NAMALWA (cell line): Measurements from ENCODE around the gene TNFRSF19.
"Not testable (repeated sequence)": the region's sequence is repeated elsewhere in the genome, so short reads cannot be mapped to it uniquely, and the experiment has no call there.

Experiments
- DNase-seq: peaks from one replicate; pipeline ENCODE4 v3.0.0-alpha.2; 2015; ENCODE audit warnings: low spot score

Gene TNFRSF19

GRCh38 chr13:23654111-23655110 is 84.2 kb downstream of the TNFRSF19 start:
- no peak for DNase-seq

DNA sequence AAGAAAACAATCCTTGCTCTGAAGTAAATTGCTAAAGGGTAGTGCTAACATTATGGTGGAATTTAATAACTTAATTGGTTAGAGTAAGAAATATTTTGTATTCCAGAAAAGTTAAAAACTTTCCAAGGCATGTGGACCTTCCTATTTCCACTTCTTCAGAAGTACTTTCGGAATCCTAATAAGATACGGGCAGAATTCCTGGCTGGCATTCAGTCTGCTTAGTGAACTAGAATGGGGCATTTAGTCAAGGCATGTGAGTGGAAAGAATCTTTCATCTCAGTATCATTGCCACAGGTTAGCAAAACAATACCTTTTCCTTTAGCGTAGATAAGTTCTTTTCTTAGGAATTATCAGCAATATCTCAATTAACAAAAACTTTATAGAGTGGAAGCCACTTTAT is 85.1 kb downstream of the TNFRSF19 start:
- DNase-seq, result no peak

- DNase-seq, result no peak
These were observed 86.6 kb downstream of the TNFRSF19 start for GRCh38 chr13:23656637-23657371.

- DNase-seq, result no peak
These were observed 88.8 kb downstream of the TNFRSF19 start for GRCh38 chr13:23658929-23659541.

GRCh38 chr13:23660249-23660648 is 90.0 kb downstream of the TNFRSF19 start:
- DNase-seq, result no peak

DNA sequence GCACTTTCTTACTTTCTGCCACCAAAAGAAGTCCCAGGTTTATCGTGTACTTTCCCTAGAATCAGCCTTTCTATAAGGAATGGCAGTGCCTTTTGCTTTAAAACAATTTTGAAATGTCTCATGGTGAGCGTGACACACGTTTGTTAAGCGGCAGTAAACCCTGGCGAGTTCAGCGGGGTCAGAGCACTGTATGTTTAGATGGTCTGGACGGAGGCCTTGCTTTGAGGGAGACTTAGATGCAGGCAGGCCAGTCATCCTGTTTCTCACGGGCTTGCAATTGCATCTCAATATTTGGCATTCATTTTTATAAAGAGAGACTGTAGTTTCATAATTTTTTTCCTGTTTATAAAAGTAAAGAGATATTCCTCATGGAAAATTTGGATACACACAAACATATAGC is 96.4 kb downstream of the TNFRSF19 start:
- no peak for DNase-seq

- DNase-seq, result no peak
These were observed 97.5 kb downstream of the TNFRSF19 start for GRCh38 chr13:23667750-23668149.

DNA sequence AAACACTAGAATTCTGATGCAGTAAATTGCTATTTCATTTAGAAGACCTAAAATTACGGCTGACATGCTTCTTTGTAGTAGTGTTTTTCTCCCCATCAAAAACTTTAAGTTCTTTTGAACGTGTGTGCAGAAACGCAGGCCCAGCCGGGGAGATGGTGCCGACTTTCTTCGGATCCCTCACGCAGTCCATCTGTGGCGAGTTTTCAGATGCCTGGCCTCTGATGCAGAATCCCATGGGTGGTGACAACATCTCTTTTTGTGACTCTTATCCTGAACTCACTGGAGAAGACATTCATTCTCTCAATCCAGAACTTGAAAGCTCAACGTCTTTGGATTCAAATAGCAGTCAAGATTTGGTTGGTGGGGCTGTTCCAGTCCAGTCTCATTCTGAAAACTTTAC is 98.3 kb downstream of the TNFRSF19 start:
- no peak for DNase-seq

DNA sequence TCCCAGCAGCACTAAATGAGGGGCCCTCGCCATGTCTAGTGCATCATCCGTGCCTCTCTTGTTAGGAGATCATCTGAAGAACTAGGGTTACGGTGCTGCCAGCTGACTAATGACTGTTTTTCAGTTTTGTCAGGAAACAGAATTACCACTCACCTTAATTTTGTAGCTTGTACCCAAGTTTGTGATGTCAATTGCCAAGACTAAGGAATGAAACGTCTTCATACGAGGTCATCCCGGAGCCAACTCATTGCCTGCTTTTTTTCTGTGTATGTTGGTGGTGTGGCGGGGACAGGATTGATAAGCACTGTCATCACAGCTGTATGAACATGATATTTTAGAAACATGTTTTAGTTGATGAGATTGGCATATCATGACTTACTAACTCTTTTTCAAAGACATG is 100.6 kb downstream of the TNFRSF19 start:
- no peak for DNase-seq

GRCh38 chr13:23671377-23671776 is 101.2 kb downstream of the TNFRSF19 start:
- no peak for DNase-seq

DNA sequence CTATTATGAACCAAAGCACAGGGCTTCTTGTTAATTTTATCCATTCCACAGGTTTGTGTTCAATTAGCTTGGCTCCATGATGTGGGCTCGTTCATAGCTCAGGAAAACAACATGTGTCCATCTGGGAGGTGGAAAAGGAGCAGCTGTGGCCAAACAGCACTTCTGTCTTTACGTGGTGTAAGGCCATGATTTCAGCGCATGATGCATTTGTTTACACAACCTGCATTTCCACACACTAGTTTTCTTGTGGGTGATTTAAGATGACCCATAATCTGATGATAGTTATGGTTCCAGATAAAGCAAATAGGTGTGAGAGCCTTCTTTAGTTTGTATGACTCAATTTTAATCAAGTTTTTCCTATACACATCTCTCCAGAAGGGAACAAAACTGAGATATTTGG is 101.7 kb downstream of the TNFRSF19 start:
- no peak for DNase-seq

DNA sequence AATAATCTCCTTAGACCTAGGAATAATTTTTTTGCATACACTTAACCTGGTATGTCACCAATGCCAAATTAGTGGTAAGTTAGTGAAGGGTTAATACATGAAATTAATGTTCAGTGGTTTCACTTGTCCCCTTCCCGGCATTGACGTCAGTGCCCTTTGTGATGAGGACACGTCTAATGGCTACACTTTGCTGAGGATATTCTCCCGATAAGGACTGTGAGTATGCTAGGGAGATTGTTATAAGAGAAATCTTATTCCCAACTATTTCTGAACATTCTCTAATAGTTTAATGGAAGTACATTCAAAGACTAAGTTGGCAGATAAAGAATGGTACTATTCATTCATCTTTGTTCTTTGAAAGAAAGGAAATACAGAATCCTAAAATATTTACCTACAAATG is 102.4 kb downstream of the TNFRSF19 start:
- no peak for DNase-seq

- DNase-seq, result no peak
These were observed 103.1 kb downstream of the TNFRSF19 start for GRCh38 chr13:23673354-23673753.

DNA sequence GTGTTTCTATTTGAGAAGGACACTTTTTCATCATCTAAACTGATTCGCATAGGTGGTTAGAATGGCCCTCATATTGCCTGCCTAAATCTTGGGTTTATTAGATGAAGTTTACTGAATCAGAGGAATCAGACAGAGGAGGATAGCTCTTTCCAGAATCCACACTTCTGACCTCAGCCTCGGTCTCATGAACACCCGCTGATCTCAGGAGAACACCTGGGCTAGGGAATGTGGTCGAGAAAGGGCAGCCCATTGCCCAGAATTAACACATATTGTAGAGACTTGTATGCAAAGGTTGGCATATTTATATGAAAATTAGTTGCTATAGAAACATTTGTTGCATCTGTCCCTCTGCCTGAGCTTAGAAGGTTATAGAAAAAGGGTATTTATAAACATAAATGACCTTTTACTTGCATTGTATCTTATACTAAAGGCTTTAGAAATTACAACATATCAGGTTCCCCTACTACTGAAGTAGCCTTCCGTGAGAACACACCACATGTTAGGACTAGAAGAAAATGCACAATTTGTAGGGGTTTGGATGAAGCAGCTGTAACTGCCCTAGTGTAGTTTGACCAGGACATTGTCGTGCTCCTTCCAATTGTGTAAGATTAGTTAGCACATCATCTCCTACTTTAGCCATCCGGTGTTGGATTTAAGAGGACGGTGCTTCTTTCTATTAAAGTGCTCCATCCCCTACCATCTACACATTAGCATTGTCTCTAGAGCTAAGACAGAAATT is 103.8 kb downstream of the TNFRSF19 start:
- no peak for DNase-seq

DNA sequence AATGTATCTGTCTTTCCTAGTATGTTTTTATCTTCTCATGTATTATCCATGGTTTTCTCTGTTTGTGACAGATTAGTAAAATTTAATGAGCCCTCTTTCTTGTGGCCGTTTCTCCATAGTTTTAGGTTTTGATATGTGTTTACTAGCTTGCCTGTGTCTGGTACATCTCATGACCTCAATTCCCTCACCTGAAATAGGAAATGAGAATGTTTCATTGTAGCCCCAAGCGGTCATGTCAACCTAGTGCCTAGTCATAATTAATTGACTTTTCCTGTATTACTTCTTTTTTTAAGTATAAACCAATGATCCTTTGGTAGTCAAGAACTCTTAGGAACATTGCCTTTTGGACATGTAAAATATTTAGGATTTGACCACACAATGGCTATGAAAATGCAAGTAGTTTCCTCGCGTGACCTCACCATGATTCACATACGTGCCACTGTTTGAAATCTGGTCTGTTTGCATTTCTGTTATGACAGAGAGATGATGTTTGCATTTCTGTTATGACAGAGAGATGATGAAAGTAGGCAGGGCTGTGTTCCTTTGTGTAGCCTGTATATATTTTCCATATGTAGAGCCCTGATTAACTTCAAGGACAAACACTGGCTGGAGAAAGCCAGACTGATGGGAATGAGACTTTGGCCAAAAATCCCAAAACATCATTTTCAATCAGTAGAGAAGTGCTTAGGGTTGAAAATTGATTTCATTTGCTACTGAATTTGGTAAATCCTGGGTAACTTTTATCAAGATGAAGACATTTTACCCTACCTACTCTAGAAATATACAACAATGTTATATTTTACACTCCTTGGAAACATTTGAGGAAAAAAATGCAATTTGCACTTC is 104.8 kb downstream of the TNFRSF19 start:
- no peak for DNase-seq

GRCh38 chr13:23677679-23678288 is 107.6 kb downstream of the TNFRSF19 start:
- DNase-seq, result not testable (repeated sequence)

GRCh38 chr13:23678795-23679194 is 108.6 kb downstream of the TNFRSF19 start:
- no peak for DNase-seq

GRCh38 chr13:23679220-23679619 is 109.0 kb downstream of the TNFRSF19 start:
- no peak for DNase-seq

DNA sequence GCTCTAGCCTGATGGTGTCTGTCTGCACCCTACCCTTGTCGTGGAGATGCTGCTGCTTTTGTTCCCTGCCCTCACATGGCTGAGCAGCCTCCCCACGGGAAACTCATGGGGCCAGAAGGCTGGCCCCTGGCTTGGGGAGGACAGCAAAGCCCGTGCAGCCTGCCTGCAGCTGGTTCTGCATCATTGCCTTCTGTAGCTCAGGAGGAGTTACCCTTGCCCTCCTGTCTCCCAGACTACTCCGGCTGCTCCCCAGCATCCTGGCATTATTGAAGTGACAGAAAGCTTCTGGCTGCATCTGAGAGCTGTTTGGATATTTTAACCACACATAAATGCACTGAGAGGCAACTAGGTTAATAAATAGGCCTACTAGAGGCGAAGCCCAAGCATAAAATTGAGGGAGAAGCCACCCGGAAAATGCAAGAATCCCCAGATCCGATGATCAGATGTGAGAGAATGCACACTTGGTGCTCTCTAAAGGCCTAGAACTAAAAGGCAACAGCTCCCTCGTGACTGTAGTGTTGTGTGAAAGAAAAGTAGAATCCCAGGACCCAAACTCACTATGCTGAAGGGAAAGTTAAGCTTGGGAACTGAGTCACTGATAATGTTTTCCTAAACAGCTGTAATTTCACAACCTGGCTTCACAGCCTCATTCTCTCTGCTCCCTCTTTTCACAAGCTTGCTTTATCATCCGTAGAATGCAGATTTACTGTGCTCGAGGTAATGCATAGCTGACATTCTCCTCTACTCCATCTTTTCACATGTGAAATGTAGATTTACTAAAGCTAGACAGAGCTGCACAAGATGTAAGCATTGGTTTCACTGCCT is 110.8 kb downstream of the TNFRSF19 start:
- no peak for DNase-seq

DNA sequence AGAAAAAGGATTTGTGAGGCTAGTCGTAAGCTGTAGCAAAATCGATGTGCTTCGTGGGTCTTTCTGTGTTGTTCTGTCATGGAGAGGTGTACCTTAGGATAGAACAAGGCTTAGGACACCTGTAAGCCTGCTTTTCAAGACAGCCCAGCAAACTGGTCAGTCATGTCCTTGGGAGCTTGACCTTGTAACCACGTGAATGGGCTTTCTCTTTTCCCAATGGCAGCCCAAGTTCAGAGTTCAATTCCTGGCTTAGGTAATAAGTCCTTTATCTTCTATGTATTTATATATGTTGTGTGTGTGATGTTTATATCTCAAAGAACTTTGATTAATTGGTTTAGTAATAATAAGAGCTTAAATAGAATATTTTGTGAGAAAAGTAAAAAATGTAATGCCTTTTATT is 112.9 kb downstream of the TNFRSF19 start:
- no peak for DNase-seq
